Stromal cell of bone marrow (primary cell): ENCODE data around the gene ALDH4A1.
"Not testable (repeated sequence)": the region's sequence is repeated elsewhere in the genome, so short reads cannot be mapped to it uniquely, and the experiment has no call there.

Source experiments
- DNase-seq: peaks from one replicate; pipeline ENCODE4 v3.0.0-alpha.2; 2012; ENCODE audit warnings: low read depth

ALDH4A1 gene

GRCh38 chr1:18854331-18855025 is 47.9 kb downstream of the ALDH4A1 start:
- DNase-seq: no peak

DNA sequence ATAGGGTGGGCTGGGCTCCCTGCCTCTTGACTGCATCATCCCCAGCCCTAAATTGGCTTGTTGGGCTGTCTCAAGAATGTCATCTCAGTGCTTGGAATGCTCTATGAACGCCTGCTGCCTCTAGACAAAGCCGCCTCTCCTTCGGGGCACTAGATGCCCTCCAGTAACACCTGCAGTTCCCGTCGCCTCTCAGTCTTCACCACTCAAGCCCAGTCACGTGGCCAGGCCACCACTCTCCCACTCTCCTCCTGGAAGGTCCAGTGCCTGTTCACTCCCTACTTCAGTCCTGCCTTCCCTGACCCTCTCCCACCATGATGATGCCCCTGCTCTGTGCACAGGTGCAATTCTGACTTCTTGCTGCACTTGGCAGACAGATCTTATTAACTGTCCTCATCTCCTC is 49.9 kb downstream of the ALDH4A1 start:
- no peak for DNase-seq

DNA sequence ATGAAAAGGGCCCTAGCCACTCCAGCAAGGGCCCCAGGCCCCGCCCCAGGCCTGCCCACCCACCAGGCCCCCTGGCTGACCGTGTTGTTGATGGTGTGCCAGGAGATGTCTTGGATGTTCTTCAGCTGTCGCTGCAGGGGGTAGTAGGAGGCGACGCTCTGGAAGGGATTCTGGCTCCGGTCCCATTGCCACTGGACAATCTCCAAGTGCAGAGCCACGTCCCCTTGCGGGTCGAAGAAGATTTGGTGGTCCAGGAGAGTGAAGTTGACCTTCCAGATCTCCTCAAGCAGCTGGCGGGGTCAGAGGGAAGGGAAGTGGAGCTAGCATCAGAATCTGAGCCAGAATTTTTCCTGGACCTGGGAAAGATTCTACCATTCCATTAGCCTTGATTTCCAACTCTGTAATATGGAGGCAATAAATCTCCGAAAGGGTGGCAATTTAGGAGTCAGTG is 53.1 kb downstream of the ALDH4A1 start:
- DNase-seq: no peak

GRCh38 chr1:18847723-18848122 is 54.6 kb downstream of the ALDH4A1 start:
- DNase-seq: not testable (repeated sequence)

DNA sequence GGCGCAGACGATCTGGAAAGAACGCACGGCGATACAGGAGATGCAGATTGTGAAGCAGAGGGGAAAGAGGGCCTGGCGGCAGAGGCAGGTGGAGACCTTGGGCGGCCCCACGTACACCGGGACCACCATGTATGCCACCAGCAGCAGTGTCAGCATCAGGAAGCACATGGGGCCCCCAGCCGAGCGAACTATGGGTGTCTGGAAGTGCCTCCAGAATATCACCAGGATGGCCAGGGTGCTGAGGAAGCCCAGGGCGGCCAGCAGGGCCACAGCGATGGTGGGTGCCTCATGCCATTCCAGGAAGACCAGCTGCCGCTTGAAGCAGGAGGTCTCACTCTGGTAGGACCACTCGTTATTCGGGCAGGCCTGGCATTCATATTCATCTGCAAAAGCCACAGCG is 62.2 kb downstream of the ALDH4A1 start:
- no peak for DNase-seq

- DNase-seq: no peak
Measured at GRCh38 chr1:18836654-18837053, 65.7 kb downstream of the ALDH4A1 start.

DNA sequence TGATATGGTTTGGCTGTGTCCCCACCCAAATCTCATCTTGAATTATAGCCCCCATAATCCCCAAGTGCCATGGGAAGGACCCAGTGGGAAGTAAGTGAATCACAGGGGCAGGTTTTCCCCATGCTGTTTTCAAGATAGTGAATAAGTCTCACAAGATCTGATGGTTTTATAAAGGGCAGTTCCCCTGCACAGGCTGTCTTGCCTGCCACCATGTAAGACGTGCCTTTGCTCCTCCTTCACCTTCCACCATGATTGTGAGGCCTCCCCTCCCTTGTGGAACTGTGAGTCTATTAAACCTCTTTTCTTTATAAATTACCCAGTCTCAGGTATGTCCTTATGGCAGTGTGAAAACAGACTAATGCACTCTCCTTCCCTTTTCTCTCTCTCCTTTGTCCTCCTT is 70.0 kb downstream of the ALDH4A1 start:
- DNase-seq: not testable (repeated sequence)

- DNase-seq: no peak
Measured at GRCh38 chr1:18831656-18832055, 70.7 kb downstream of the ALDH4A1 start.

DNA sequence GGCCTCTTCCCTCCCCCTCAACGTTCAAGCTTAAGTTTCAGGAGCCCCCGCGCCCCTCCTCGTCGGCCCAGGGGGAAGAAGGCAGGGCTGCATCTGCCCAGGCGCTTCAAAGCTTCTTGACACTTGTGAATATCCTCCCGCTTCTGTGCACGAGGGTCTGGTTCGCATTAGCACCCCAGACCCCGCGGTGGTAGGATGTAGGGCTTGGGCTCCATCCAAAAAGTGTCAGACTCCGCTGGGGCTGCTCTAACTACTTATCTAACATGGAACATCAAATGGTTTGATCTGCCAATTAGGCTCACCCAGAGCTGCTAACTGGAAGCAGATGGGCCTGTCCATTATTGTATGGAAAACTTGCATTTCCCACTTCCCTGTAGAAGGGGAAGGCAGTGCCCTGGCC is 71.8 kb downstream of the ALDH4A1 start:
- no peak for DNase-seq

GRCh38 chr1:18829671-18830070 is 72.7 kb downstream of the ALDH4A1 start:
- no peak for DNase-seq

DNA sequence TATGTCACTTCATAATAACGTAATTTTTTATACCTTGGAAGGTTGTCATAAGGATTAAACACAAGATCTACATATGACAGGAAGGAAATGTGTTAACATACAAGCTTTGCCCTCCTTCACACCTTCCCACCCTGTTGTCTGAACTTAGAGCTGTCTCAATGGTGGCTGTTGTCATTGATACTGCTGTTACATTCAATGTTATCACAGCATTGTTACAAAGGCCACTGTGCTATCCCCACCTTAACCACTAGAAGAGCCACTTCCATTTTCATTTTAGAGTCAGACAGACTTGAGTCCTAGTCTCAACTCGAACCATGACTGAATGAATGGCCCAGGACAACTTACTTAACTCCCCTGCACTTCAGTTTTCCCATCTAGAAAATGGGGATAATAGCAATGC is 74.1 kb downstream of the ALDH4A1 start:
- no peak for DNase-seq

- no peak for DNase-seq
Measured at GRCh38 chr1:18823438-18823837, 78.9 kb downstream of the ALDH4A1 start.
